HG03097 (cell line): ENCODE measurements around the gene CHCHD4.
A peak's percentile ranks its signal among the peaks of the same experiment; 100 is the strongest.

ENCODE experiments used
- ATAC-seq: cut with Tn5 transposase; IDR thresholded peaks from one replicate; pipeline ENCODE4 v1.9.1; 2021; ENCODE audit not compliant: unreplicated experiment, low FRiP score

Gene CHCHD4

GRCh38 chr3:14124615-14125192 lies at the start of gene CHCHD4, which contains the start of gene TMEM43:
CHCHD4 (minus strand) TSS chr3:14124870; CDS start chr3:14124676, 194 bp downstream.
TMEM43 (plus strand) TSS chr3:14125052; CDS start chr3:14125194, 142 bp downstream.
- ATAC-seq: peak; percentile 90

- no peak for ATAC-seq
Observed at GRCh38 chr3:14172496-14172895, 47.8 kb upstream of the CHCHD4 start.

GRCh38 chr3:14170531-14171159 lies 46.0 kb upstream of the CHCHD4 start:
- no peak for ATAC-seq

- no peak for ATAC-seq
Observed at GRCh38 chr3:14169871-14170270, 45.2 kb upstream of the CHCHD4 start.

- ATAC-seq: no peak
Observed at GRCh38 chr3:14169435-14169834, 44.8 kb upstream of the CHCHD4 start.

GRCh38 chr3:14166877-14167603 lies 42.4 kb upstream of the CHCHD4 start:
- no peak for ATAC-seq

- ATAC-seq: no peak
Observed at GRCh38 chr3:14162178-14162577, 37.5 kb upstream of the CHCHD4 start.

GRCh38 chr3:14161282-14161681 lies 36.6 kb upstream of the CHCHD4 start:
- ATAC-seq: no peak

GRCh38 chr3:14159426-14159825 lies 34.8 kb upstream of the CHCHD4 start:
- ATAC-seq: no peak

GRCh38 chr3:14158370-14158769 lies 33.7 kb upstream of the CHCHD4 start:
- ATAC-seq: no peak

- no peak for ATAC-seq
Observed at GRCh38 chr3:14157951-14158350, 33.3 kb upstream of the CHCHD4 start.

GRCh38 chr3:14156843-14157561 lies 32.3 kb upstream of the CHCHD4 start:
- ATAC-seq: no peak

GRCh38 chr3:14156201-14156600 lies 31.5 kb upstream of the CHCHD4 start:
- ATAC-seq: no peak

- ATAC-seq: no peak
Observed at GRCh38 chr3:14154895-14155440, 30.3 kb upstream of the CHCHD4 start.

GRCh38 chr3:14154276-14154675 lies 29.6 kb upstream of the CHCHD4 start:
- ATAC-seq: no peak

- no peak for ATAC-seq
Observed at GRCh38 chr3:14153663-14154062, 29.0 kb upstream of the CHCHD4 start.

GRCh38 chr3:14152963-14153355 lies 28.3 kb upstream of the CHCHD4 start:
- ATAC-seq: no peak

GRCh38 chr3:14152233-14152962 lies 27.7 kb upstream of the CHCHD4 start:
- ATAC-seq: no peak

GRCh38 chr3:14151471-14152083 lies 26.9 kb upstream of the CHCHD4 start:
- ATAC-seq: no peak
